Loucy (cell line): ENCODE results near the gene HEPHL1.

ENCODE experiments used
- CTCF ChIP-seq: fragments of 200-600 bp; sonication (generic); conservative IDR thresholded peaks from 2 replicates; pipeline ENCODE4 v1.5.1; 2014; ENCODE audit warnings: mild to moderate bottlenecking, antibody characterized with exemption, low read length
- EZH2phosphoT487 ChIP-seq: fragments of 200-600 bp; IDR thresholded peaks from 2 replicates; pipeline ENCODE4 v1.6.1; 2018; ENCODE audit warnings: antibody characterized with exemption, mild to moderate bottlenecking, moderate library complexity, borderline replicate concordance

- TF ChIP-seq CTCF, result no peak
- TF ChIP-seq EZH2phosphoT487, result no peak
Observed at GRCh38 chr11:94133752-94134151, 112.6 kb downstream of the HEPHL1 start.
